Measurements from ENCODE around the gene TEX35.

- TF ChIP-seq BHLHE40 (IDR thresholded peaks at IDR 0.05; ENCODE audit: borderline replicate concordance in 1 of 2, low read depth in 2 of 2, low read length in 1 of 2) (no peak), SIN3A (IDR thresholded peaks at IDR 0.05; ENCODE audit: low read depth, low read length) (no peak), YY1 (IDR thresholded peaks at IDR 0.05; ENCODE audit: low read depth, low read length) (no peak), MTA2 (IDR thresholded peaks at IDR 0.05; ENCODE audit: low read depth) (no peak), SUZ12 (IDR thresholded peaks at IDR 0.05; ENCODE audit: unreplicated experiment) (no peak), NR2C2 (IDR thresholded peaks at IDR 0.05; ENCODE audit: borderline replicate concordance, control insufficient read depth, insufficient read length, low read depth) (no peak), ZNF274 (IDR thresholded peaks at IDR 0.05; ENCODE audit: insufficient read depth, insufficient read length) (no peak), TARDBP (IDR thresholded peaks at IDR 0.05; ENCODE audit: borderline replicate concordance) (no peak), EZH2 (IDR thresholded peaks at IDR 0.05; ENCODE audit: borderline replicate concordance, control insufficient read depth, low read depth, low read length) (no peak), RFX5 (IDR thresholded peaks at IDR 0.05; ENCODE audit: low read depth, low read length) (no peak)
- TF ChIP-seq, protein P1, sequence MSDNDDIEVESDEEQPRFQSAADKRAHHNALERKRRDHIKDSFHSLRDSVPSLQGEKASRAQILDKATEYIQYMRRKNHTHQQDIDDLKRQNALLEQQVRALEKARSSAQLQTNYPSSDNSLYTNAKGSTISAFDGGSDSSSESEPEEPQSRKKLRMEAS (IDR thresholded peaks at IDR 0.05; ENCODE audit: low read depth, low read length) = no peak
- TF ChIP-seq, protein P2, sequence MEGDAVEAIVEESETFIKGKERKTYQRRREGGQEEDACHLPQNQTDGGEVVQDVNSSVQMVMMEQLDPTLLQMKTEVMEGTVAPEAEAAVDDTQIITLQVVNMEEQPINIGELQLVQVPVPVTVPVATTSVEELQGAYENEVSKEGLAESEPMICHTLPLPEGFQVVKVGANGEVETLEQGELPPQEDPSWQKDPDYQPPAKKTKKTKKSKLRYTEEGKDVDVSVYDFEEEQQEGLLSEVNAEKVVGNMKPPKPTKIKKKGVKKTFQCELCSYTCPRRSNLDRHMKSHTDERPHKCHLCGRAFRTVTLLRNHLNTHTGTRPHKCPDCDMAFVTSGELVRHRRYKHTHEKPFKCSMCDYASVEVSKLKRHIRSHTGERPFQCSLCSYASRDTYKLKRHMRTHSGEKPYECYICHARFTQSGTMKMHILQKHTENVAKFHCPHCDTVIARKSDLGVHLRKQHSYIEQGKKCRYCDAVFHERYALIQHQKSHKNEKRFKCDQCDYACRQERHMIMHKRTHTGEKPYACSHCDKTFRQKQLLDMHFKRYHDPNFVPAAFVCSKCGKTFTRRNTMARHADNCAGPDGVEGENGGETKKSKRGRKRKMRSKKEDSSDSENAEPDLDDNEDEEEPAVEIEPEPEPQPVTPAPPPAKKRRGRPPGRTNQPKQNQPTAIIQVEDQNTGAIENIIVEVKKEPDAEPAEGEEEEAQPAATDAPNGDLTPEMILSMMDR (IDR thresholded peaks at IDR 0.05 in 2 of 3, conservative IDR thresholded peaks at IDR 0.05 in 1 of 3; ENCODE audit: control insufficient read depth in 2 of 3, extremely low read depth in 1 of 3, insufficient read depth in 1 of 3, low read depth in 3 of 3, low read length in 3 of 3) = no peak
- TF ChIP-seq, protein P3, sequence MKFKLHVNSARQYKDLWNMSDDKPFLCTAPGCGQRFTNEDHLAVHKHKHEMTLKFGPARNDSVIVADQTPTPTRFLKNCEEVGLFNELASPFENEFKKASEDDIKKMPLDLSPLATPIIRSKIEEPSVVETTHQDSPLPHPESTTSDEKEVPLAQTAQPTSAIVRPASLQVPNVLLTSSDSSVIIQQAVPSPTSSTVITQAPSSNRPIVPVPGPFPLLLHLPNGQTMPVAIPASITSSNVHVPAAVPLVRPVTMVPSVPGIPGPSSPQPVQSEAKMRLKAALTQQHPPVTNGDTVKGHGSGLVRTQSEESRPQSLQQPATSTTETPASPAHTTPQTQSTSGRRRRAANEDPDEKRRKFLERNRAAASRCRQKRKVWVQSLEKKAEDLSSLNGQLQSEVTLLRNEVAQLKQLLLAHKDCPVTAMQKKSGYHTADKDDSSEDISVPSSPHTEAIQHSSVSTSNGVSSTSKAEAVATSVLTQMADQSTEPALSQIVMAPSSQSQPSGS (IDR thresholded peaks at IDR 0.05; ENCODE audit: low read length) = no peak
These were observed 8.3 kb downstream of the TEX35 start for GRCh38 chr1:178521241-178521640.

All from GM12878 (cell line).